Cardiac fibroblast (primary cell): ENCODE data around the gene LANCL3.

Experiments used
- DNase-seq, 2 donors: peaks; one replicate each; pipeline versions ENCODE4 v3.0.0 to v3.0.0-alpha.2; 2010; ENCODE audit warnings: low read depth in 2 of 2
- H3K4me3 ChIP-seq, 2 donors: replicated peaks in 1 of 2; 1 replicate in 1 of 2; 2 replicates in 1 of 2; pipeline ENCODE4 v1.5.1; 2011; ENCODE audit warnings: low read depth in 2 of 2, low read length in 2 of 2, mild to moderate bottlenecking in 2 of 2, moderate library complexity in 1 of 2
- CTCF ChIP-seq: IDR thresholded peaks from one replicate; pipeline ENCODE4 v1.5.1; 2011; ENCODE audit warnings: low read depth, mild to moderate bottlenecking, low read length, inconsistent platforms

Gene LANCL3

GRCh38 chrX:37658343-37659030 is 87.0 kb downstream of the LANCL3 start:
- DNase-seq, result no peak
- H3K4me3 ChIP-seq, result no peak overlapping the region
- TF ChIP-seq CTCF, result no peak

GRCh38 chrX:37659047-37659446 is 87.6 kb downstream of the LANCL3 start:
- no peak for DNase-seq
- H3K4me3 ChIP-seq, result no peak overlapping the region
- no peak for TF ChIP-seq CTCF

- no peak for TF ChIP-seq CTCF
Measured at GRCh38 chrX:37662181-37662580, 90.7 kb downstream of the LANCL3 start.

GRCh38 chrX:37666516-37666915 is 95.1 kb downstream of the LANCL3 start:
- DNase-seq, result peak in 1 of 2 donors; percentile 42
- no peak for TF ChIP-seq CTCF
- H3K4me3 ChIP-seq, result no peak overlapping the region

More at GRCh38 chrX:37662181-37662580, 90.7 kb downstream of the LANCL3 start:
- H3K4me3 ChIP-seq, result no peak overlapping the region
- no peak for DNase-seq

- H3K4me3 ChIP-seq, result no peak overlapping the region
- no peak for DNase-seq
- no peak for TF ChIP-seq CTCF
Measured at GRCh38 chrX:37667141-37667540, 95.7 kb downstream of the LANCL3 start.

- TF ChIP-seq CTCF, result no peak
- no peak for DNase-seq
- H3K4me3 ChIP-seq, result no peak overlapping the region
Measured at GRCh38 chrX:37672563-37672962, 101.1 kb downstream of the LANCL3 start.

- no peak overlapping the region for H3K4me3 ChIP-seq
- DNase-seq, result no peak
- TF ChIP-seq CTCF, result no peak
Measured at GRCh38 chrX:37676811-37677210, 105.3 kb downstream of the LANCL3 start.
